Measurements from ENCODE around the gene CD274.

DNA sequence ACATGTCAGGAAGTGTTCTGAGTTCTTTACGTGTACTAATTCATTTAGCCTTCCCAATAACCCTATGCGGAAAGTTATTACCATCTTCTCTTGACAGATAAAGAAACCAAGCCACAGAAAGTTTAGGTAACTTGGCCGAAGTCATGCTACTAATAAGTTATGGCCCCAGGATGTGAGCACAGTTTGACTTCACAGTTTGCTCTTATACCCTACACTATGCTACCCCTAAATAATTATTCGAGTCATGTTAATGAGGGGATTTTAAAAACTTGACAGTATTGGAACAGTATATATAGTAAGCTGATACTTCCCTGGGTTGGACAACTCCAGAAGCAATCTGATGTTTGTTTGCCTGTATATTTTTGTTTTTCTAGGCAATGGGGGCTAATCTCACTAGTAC is 30.6 kb downstream of the CD274 start:
- TF ChIP-seq, protein P1, sequence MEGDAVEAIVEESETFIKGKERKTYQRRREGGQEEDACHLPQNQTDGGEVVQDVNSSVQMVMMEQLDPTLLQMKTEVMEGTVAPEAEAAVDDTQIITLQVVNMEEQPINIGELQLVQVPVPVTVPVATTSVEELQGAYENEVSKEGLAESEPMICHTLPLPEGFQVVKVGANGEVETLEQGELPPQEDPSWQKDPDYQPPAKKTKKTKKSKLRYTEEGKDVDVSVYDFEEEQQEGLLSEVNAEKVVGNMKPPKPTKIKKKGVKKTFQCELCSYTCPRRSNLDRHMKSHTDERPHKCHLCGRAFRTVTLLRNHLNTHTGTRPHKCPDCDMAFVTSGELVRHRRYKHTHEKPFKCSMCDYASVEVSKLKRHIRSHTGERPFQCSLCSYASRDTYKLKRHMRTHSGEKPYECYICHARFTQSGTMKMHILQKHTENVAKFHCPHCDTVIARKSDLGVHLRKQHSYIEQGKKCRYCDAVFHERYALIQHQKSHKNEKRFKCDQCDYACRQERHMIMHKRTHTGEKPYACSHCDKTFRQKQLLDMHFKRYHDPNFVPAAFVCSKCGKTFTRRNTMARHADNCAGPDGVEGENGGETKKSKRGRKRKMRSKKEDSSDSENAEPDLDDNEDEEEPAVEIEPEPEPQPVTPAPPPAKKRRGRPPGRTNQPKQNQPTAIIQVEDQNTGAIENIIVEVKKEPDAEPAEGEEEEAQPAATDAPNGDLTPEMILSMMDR (conservative IDR thresholded peaks at IDR 0.05 in 1 of 2, IDR thresholded peaks at IDR 0.05 in 1 of 2; ENCODE audit: low read depth in 1 of 2, low read length in 2 of 2) = no peak
- TF ChIP-seq EZH2 (IDR thresholded peaks at IDR 0.05; ENCODE audit: low read length, missing control alignments) = no peak

Measured in fibroblast of lung (primary cell).